VCaP (cell line): ENCODE results near the gene IARS2.
"Not testable (repeated sequence)": the region's sequence is repeated elsewhere in the genome, so short reads cannot be mapped to it uniquely, and the experiment has no call there.

Source experiments
- H3K27ac ChIP-seq: fragments of 450-650 bp; 2 replicates; pipeline ENCODE4 v1.5.1; 2017
- TF ChIP-seq, protein P1 (sequence below): fragments of 450-650 bp; conservative IDR thresholded peaks from 2 replicates; pipeline ENCODE4 v1.5.1; 2017; ENCODE audit warnings: mild to moderate bottlenecking, moderate library complexity

Gene IARS2

GRCh38 chr1:220157738-220158137, 63.8 kb downstream of the IARS2 start:
- TF ChIP-seq, protein P1, sequence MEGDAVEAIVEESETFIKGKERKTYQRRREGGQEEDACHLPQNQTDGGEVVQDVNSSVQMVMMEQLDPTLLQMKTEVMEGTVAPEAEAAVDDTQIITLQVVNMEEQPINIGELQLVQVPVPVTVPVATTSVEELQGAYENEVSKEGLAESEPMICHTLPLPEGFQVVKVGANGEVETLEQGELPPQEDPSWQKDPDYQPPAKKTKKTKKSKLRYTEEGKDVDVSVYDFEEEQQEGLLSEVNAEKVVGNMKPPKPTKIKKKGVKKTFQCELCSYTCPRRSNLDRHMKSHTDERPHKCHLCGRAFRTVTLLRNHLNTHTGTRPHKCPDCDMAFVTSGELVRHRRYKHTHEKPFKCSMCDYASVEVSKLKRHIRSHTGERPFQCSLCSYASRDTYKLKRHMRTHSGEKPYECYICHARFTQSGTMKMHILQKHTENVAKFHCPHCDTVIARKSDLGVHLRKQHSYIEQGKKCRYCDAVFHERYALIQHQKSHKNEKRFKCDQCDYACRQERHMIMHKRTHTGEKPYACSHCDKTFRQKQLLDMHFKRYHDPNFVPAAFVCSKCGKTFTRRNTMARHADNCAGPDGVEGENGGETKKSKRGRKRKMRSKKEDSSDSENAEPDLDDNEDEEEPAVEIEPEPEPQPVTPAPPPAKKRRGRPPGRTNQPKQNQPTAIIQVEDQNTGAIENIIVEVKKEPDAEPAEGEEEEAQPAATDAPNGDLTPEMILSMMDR, result no peak
- H3K27ac ChIP-seq, result no peak overlapping the region

DNA sequence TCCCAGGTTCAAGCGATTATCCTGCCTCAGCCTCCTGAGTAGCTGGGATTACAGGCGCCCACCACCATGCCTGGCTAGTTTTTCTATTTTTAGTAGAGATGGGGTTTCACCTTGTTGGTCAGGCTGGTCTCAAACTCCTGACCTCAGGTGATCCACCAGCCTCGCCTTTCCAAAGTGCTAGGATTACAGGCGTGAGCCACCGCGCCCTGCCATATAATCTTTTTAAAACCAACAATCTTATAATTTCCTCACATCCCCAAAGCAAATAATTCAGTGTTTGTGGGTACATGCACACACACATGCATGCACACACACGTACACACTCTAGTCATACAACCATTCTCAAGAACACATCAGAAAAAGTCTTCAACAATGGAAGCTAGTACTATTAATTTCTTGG, 64.6 kb downstream of the IARS2 start:
- H3K27ac ChIP-seq, result not testable (repeated sequence)

- TF ChIP-seq, protein P1, result no peak
Measured at GRCh38 chr1:220159041-220159440, 65.1 kb downstream of the IARS2 start.

DNA sequence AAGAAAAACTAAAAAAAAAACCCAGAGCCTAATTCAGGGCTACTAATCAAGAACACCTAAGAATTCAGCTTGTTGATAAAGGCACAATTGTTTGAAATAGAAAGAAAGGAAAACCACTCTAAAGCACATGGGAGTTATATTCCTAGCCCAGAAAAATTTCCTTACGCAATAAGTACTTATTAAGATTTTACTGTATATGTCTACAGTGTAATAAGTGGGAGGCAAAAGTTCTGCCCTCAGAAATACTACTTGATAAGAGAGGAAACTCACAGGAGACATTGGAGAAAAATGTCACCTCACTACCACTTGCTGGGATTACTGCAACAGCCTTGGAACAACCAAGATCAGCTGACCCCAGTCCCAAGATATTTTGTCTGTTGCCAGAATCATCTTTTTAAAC, 66.1 kb downstream of the IARS2 start:
- TF ChIP-seq, protein P1, result no peak

More at GRCh38 chr1:220159041-220159440, 65.1 kb downstream of the IARS2 start:
- H3K27ac ChIP-seq, result no peak overlapping the region

GRCh38 chr1:220164116-220164515, 70.2 kb downstream of the IARS2 start:
- TF ChIP-seq, protein P1, result no peak
- no peak overlapping the region; the same call in 1 of the 2 replicates for H3K27ac ChIP-seq

More for the DNA sequence above, 66.1 kb downstream of the IARS2 start:
- no peak overlapping the region for H3K27ac ChIP-seq

DNA sequence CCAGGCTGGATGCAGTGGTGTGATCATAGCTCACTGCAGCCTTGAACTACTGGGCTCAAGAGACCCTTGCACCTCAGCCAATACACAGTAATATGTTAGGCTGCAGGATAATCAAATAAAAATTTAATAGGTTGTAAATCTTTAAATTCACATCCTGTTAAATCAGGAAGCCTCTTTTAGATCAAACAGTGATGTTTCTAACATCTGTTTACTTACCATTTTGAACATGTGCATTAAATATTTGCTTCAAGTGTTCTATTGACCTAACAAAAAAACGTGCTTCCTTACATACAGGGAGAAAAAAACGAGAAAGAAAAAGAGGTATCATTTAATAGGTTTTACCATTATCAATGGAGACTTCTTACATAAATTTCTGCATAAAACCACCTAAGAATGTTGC, 70.6 kb downstream of the IARS2 start:
- TF ChIP-seq, protein P1, result no peak
- H3K27ac ChIP-seq, result peak overlapping the region; percentile 51; the same call in 1 of the 2 replicates

DNA sequence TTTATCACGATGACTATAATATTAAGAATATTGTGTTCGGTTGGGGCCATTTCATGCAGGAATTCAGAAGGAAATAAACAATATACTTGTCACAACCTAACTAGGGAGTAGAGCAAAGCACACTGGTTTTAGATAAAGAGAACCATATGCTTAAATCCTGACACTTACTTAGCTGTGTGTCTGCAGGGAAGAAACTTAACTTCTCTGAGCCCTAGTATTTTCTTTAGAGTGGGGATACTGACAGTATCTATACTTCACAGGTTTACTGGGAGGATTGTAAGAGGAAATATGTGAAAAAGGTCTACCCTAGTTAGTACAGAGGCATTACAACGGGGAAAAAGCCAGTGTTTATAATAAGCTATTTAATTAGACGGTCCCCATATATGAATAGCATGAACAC, 72.9 kb downstream of the IARS2 start:
- TF ChIP-seq, protein P1, result no peak
- H3K27ac ChIP-seq, result no peak overlapping the region

DNA sequence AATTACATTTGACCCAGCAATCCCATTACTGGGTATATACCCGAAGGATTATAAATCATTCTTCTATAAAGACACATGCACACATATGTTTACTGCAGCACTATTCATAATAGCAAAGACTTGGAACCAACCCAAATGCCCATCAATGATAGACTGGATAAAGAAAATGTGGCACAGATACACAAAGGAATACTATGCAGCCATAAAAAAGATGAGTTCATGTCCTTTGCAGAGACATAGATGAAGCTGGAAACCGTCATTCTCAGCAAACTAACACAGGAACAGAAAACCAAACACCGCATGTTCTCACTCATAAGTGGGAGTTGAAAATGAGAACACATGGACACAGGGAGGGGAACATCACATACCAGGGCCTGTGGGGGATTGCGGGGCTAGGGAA, 76.0 kb downstream of the IARS2 start:
- not testable (repeated sequence) for H3K27ac ChIP-seq
